GM23338 (cell line): ENCODE data around the gene ZKSCAN2. TPM values are rescaled to one million over a fixed set of nuclear protein-coding genes. Genes with fewer than 3 reads are reported as not detected.

Experiments
- ATAC-seq: fragments of 200-7000 bp; cut with Tn5 transposase; 3 replicates; pipeline ENCODE4 v1.9.1; 2020
- DNase-seq: peaks from one replicate; pipeline ENCODE4 v3.0.0-alpha.2; 2015; ENCODE audit warnings: low spot score
- H2AFZ ChIP-seq: fragments of 200-600 bp; sonication (generic); 2 replicates; pipeline ENCODE4 v1.8.0; 2016; ENCODE audit warnings: antibody characterized with exemption, mild to moderate bottlenecking, moderate library complexity
- H3F3A ChIP-seq: fragments of 200-600 bp; sonication (generic); replicated peaks from 2 replicates; pipeline ENCODE4 v1.8.0; 2017; ENCODE audit warnings: antibody characterized with exemption, mixed run types, low read depth
- H3K27ac ChIP-seq: fragments of 200-600 bp; sonication (generic); 2 replicates; pipeline ENCODE4 v1.6.1; 2016; ENCODE audit warnings: low read depth
- H3K27me3 ChIP-seq: fragments of 200-600 bp; sonication (generic); 2 replicates; pipeline ENCODE4 v1.8.0; 2016; ENCODE audit warnings: mild to moderate bottlenecking, mixed run types, moderate library complexity; ENCODE audit not compliant: insufficient read depth
- H3K36me3 ChIP-seq: fragments of 200-600 bp; sonication (generic); 2 replicates; pipeline ENCODE4 v1.8.0; 2016; ENCODE audit warnings: mild to moderate bottlenecking; ENCODE audit not compliant: insufficient read depth
- H3K4me1 ChIP-seq: fragments of 200-600 bp; sonication (generic); 2 replicates; pipeline ENCODE4 v1.8.0; 2016; ENCODE audit warnings: mild to moderate bottlenecking, moderate library complexity; ENCODE audit not compliant: insufficient read depth
- H3K4me2 ChIP-seq: fragments of 200-600 bp; sonication (generic); 2 replicates; pipeline ENCODE4 v1.7.1; 2017; ENCODE audit warnings: mixed run types
- H3K4me3 ChIP-seq: fragments of 200-600 bp; sonication (generic); 2 replicates; pipeline ENCODE4 v1.6.1; 2016; ENCODE audit warnings: mixed run types
- H3K79me2 ChIP-seq: fragments of 200-600 bp; sonication (generic); replicated peaks from 2 replicates; pipeline ENCODE4 v1.8.0; 2017; ENCODE audit warnings: mild to moderate bottlenecking; ENCODE audit not compliant: insufficient read depth
- H3K9me2 ChIP-seq: fragments of 200-600 bp; sonication (generic); 2 replicates; pipeline ENCODE4 v1.8.0; 2017; ENCODE audit not compliant: insufficient read depth
- H4K20me1 ChIP-seq: fragments of 200-600 bp; sonication (generic); replicated peaks from 2 replicates; pipeline ENCODE4 v1.8.0; 2017; ENCODE audit warnings: mild to moderate bottlenecking; ENCODE audit not compliant: insufficient read depth
- H3K27ac Mint-ChIP-seq: 2 replicates; pipeline ENCODE4 v1.8.0; 2020; ENCODE audit warnings: inconsistent platforms, mild to moderate bottlenecking, moderate library complexity, mixed read lengths
- H3K27me3 Mint-ChIP-seq: 3 replicates; pipeline ENCODE4 v1.8.0; 2022; ENCODE audit warnings: low read depth, mild to moderate bottlenecking, moderate library complexity, mixed read lengths, inconsistent platforms; ENCODE audit not compliant: insufficient read depth, poor library complexity
- H3K36me3 Mint-ChIP-seq: 3 replicates; pipeline ENCODE4 v1.8.0; 2021; ENCODE audit warnings: low read depth, mild to moderate bottlenecking, inconsistent platforms, moderate library complexity, mixed read lengths
- H3K4me1 Mint-ChIP-seq: 3 replicates; pipeline ENCODE4 v1.8.0; 2020; ENCODE audit warnings: mild to moderate bottlenecking, inconsistent platforms, mixed read lengths
- H3K4me3 Mint-ChIP-seq: 3 replicates; pipeline ENCODE4 v1.8.0; 2021; ENCODE audit warnings: moderate library complexity, mild to moderate bottlenecking, inconsistent platforms, mixed read lengths
- H3K9me3 Mint-ChIP-seq: 3 replicates; pipeline ENCODE4 v1.8.0; 2020; ENCODE audit warnings: moderate library complexity, mild to moderate bottlenecking, inconsistent platforms, mixed read lengths
- CREB1 ChIP-seq: fragments of 250-450 bp; sonication (Bioruptor Pico); IDR thresholded peaks from 2 replicates; pipeline ENCODE4 v1.5.0; 2020; ENCODE audit warnings: low read depth, mild to moderate bottlenecking, moderate library complexity
- EZH2 ChIP-seq: fragments of 200-600 bp; sonication (generic); IDR thresholded peaks from one replicate; pipeline ENCODE4 v1.8.0; 2017; ENCODE audit warnings: antibody characterized with exemption, mild to moderate bottlenecking, low read depth; ENCODE audit not compliant: unreplicated experiment
- EZH2phosphoT487 ChIP-seq: fragments of 200-600 bp; sonication (generic); IDR thresholded peaks from one replicate; pipeline ENCODE4 v1.8.1; 2018; ENCODE audit warnings: antibody characterized with exemption; ENCODE audit not compliant: unreplicated experiment
- JUNB ChIP-seq: IDR thresholded peaks from one replicate; pipeline ENCODE4 v1.6.1; 2016; ENCODE audit warnings: antibody characterized with exemption; ENCODE audit not compliant: unreplicated experiment
- NANOG ChIP-seq: IDR thresholded peaks from 2 replicates; pipeline ENCODE4 v1.6.1; 2016; ENCODE audit warnings: antibody characterized with exemption, borderline replicate concordance
- POLR2AphosphoS5 ChIP-seq: IDR thresholded peaks from 2 replicates; pipeline ENCODE4 v1.6.1; 2016; ENCODE audit warnings: antibody characterized with exemption, low read depth
- STAT1 ChIP-seq: IDR thresholded peaks from one replicate; pipeline ENCODE4 v1.6.1; 2016; ENCODE audit warnings: antibody characterized with exemption; ENCODE audit not compliant: unreplicated experiment
- ZNF114 ChIP-seq: fragments of 250-450 bp; sonication (Bioruptor Pico); IDR thresholded peaks from 2 replicates; pipeline ENCODE4 v1.5.0; 2020; ENCODE audit warnings: mild to moderate bottlenecking, moderate library complexity
- ZNF331 ChIP-seq: fragments of 250-450 bp; sonication (Bioruptor Pico); IDR thresholded peaks from 2 replicates; pipeline ENCODE4 v1.5.0; 2020; ENCODE audit warnings: low read depth, mild to moderate bottlenecking, moderate library complexity
- polyA plus RNA-seq: library from polyadenylated mRNA; unstranded; fragments of >200 nt; fragmentation: Nextera tagmentation; extraction: Ambion mirVana; gene quantifications from 2 replicates; pipeline ENCODE4 v1.2.1, GENCODE V29; 2016
- total RNA-seq: library from RNA; depleted of rRNA; stranded (reverse); fragments of >200 nt; shearing (Covaris generic); gene quantifications from 2 replicates; pipeline ENCODE4 v1.2.3, GENCODE V29; 2014
- TF ChIP-seq, protein P1 (sequence below): IDR thresholded peaks from one replicate; pipeline ENCODE4 v1.6.1; 2018; ENCODE audit warnings: antibody characterized with exemption; ENCODE audit not compliant: unreplicated experiment
- TF ChIP-seq, protein P2 (sequence below): fragments of 250-450 bp; sonication (Bioruptor Pico); IDR thresholded peaks from 2 replicates; pipeline ENCODE4 v1.5.0; 2020; ENCODE audit warnings: mild to moderate bottlenecking, moderate library complexity
- TF ChIP-seq, protein P3 (sequence below): IDR thresholded peaks from 2 replicates; pipeline ENCODE4 v1.6.1; 2016; ENCODE audit warnings: antibody characterized with exemption
- TF ChIP-seq, protein P4 (sequence below), 2 experiments: fragments of 200-600 bp in 1 of 2; sonication (generic) in 1 of 2; conservative IDR thresholded peaks; 2 replicates each; pipeline versions ENCODE4 v1.5.1 to v1.6.1; 2016 to 2017; ENCODE audit warnings: antibody characterized with exemption in 2 of 2, low read depth in 2 of 2, mild to moderate bottlenecking in 2 of 2, moderate library complexity in 1 of 2

Gene ZKSCAN2
- total and polyA plus RNA-seq, 2 experiments from 2014 or later = 2.0 to 8.8 TPM

DNA sequence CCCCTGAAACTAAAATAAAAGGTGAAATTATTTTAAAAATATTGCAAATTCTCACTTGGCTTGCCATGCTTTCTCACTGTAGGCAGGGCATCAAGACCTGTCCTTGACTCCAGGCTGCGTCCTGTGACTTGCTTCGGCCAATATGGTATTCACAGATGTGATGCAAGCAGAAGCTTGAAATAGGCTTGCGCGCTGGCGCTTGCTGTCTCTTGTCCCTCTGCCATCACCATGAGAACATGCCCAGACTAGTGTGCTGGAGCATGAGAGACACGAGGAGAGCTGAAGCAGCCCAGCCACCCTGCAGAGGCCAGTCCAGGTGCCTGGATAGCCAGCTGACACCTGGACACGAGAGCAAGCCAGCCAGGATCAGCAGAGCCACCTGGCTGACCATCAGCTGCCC lies 21.8 kb upstream of the ZKSCAN2 start:
- Mint-ChIP-seq H3K27me3 (peaks cover 4% of the 10 kb centered on the region), H3K9me3 (peaks cover 55% of the 10 kb centered on the region), H3K4me3 (no peak overlapping the region), H3K27ac (no peak overlapping the region), H3K4me1 (no peaks in the 10 kb centered on the region), H3K36me3 (peaks cover 42% of the 10 kb centered on the region; the same call in 2 of the 3 replicates)
- Histone ChIP-seq H3K4me1 (no peaks in the 10 kb centered on the region), H3K4me3 (no peak overlapping the region), H3K36me3 (no peaks in the 10 kb centered on the region), H3F3A (no peaks in the 10 kb centered on the region), H4K20me1 (no peaks in the 10 kb centered on the region), H3K27me3 (no peaks in the 10 kb centered on the region), H2AFZ (no peak overlapping the region), H3K27ac (no peak overlapping the region), H3K4me2 (no peak overlapping the region), H3K79me2 (no peaks in the 10 kb centered on the region), H3K9me2 (0 out of 2 replicates have a peak, but pooled peaks cover 5% of the 10 kb centered on the region)
- DNase-seq (no peak), ATAC-seq (no peak)
- no peak for TF ChIP-seq ZNF331 (CRISPR knock-in tag)
- TF ChIP-seq NANOG = no peak
- TF ChIP-seq CREB1 = no peak
- TF ChIP-seq, protein P1, sequence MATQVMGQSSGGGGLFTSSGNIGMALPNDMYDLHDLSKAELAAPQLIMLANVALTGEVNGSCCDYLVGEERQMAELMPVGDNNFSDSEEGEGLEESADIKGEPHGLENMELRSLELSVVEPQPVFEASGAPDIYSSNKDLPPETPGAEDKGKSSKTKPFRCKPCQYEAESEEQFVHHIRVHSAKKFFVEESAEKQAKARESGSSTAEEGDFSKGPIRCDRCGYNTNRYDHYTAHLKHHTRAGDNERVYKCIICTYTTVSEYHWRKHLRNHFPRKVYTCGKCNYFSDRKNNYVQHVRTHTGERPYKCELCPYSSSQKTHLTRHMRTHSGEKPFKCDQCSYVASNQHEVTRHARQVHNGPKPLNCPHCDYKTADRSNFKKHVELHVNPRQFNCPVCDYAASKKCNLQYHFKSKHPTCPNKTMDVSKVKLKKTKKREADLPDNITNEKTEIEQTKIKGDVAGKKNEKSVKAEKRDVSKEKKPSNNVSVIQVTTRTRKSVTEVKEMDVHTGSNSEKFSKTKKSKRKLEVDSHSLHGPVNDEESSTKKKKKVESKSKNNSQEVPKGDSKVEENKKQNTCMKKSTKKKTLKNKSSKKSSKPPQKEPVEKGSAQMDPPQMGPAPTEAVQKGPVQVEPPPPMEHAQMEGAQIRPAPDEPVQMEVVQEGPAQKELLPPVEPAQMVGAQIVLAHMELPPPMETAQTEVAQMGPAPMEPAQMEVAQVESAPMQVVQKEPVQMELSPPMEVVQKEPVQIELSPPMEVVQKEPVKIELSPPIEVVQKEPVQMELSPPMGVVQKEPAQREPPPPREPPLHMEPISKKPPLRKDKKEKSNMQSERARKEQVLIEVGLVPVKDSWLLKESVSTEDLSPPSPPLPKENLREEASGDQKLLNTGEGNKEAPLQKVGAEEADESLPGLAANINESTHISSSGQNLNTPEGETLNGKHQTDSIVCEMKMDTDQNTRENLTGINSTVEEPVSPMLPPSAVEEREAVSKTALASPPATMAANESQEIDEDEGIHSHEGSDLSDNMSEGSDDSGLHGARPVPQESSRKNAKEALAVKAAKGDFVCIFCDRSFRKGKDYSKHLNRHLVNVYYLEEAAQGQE = no peak
- TF ChIP-seq, protein P2, sequence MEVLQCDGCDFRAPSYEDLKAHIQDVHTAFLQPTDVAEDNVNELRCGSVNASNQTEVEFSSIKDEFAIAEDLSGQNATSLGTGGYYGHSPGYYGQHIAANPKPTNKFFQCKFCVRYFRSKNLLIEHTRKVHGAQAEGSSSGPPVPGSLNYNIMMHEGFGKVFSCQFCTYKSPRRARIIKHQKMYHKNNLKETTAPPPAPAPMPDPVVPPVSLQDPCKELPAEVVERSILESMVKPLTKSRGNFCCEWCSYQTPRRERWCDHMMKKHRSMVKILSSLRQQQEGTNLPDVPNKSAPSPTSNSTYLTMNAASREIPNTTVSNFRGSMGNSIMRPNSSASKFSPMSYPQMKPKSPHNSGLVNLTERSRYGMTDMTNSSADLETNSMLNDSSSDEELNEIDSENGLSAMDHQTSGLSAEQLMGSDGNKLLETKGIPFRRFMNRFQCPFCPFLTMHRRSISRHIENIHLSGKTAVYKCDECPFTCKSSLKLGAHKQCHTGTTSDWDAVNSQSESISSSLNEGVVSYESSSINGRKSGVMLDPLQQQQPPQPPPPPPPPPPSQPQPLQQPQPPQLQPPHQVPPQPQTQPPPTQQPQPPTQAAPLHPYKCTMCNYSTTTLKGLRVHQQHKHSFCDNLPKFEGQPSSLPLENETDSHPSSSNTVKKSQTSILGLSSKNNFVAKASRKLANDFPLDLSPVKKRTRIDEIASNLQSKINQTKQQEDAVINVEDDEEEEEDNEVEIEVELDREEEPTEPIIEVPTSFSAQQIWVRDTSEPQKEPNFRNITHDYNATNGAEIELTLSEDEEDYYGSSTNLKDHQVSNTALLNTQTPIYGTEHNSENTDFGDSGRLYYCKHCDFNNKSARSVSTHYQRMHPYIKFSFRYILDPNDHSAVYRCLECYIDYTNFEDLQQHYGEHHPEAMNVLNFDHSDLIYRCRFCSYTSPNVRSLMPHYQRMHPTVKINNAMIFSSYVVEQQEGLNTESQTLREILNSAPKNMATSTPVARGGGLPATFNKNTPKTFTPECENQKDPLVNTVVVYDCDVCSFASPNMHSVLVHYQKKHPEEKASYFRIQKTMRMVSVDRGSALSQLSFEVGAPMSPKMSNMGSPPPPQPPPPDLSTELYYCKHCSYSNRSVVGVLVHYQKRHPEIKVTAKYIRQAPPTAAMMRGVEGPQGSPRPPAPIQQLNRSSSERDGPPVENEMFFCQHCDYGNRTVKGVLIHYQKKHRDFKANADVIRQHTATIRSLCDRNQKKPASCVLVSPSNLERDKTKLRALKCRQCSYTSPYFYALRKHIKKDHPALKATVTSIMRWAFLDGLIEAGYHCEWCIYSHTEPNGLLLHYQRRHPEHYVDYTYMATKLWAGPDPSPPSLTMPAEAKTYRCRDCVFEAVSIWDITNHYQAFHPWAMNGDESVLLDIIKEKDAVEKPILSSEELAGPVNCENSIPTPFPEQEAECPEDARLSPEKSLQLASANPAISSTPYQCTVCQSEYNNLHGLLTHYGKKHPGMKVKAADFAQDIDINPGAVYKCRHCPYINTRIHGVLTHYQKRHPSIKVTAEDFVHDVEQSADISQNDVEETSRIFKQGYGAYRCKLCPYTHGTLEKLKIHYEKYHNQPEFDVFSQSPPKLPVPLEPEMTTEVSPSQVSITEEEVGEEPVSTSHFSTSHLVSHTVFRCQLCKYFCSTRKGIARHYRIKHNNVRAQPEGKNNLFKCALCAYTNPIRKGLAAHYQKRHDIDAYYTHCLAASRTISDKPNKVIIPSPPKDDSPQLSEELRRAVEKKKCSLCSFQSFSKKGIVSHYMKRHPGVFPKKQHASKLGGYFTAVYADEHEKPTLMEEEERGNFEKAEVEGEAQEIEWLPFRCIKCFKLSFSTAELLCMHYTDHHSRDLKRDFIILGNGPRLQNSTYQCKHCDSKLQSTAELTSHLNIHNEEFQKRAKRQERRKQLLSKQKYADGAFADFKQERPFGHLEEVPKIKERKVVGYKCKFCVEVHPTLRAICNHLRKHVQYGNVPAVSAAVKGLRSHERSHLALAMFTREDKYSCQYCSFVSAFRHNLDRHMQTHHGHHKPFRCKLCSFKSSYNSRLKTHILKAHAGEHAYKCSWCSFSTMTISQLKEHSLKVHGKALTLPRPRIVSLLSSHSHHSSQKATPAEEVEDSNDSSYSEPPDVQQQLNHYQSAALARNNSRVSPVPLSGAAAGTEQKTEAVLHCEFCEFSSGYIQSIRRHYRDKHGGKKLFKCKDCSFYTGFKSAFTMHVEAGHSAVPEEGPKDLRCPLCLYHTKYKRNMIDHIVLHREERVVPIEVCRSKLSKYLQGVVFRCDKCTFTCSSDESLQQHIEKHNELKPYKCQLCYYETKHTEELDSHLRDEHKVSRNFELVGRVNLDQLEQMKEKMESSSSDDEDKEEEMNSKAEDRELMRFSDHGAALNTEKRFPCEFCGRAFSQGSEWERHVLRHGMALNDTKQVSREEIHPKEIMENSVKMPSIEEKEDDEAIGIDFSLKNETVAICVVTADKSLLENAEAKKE = no peak
- no peak for TF ChIP-seq EZH2phosphoT487
- TF ChIP-seq ZNF114 (CRISPR knock-in tag) = no peak
- TF ChIP-seq, protein P3, sequence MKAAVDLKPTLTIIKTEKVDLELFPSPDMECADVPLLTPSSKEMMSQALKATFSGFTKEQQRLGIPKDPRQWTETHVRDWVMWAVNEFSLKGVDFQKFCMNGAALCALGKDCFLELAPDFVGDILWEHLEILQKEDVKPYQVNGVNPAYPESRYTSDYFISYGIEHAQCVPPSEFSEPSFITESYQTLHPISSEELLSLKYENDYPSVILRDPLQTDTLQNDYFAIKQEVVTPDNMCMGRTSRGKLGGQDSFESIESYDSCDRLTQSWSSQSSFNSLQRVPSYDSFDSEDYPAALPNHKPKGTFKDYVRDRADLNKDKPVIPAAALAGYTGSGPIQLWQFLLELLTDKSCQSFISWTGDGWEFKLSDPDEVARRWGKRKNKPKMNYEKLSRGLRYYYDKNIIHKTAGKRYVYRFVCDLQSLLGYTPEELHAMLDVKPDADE = no peak
- TF ChIP-seq POLR2AphosphoS5 = no peak
- TF ChIP-seq, protein P4, sequence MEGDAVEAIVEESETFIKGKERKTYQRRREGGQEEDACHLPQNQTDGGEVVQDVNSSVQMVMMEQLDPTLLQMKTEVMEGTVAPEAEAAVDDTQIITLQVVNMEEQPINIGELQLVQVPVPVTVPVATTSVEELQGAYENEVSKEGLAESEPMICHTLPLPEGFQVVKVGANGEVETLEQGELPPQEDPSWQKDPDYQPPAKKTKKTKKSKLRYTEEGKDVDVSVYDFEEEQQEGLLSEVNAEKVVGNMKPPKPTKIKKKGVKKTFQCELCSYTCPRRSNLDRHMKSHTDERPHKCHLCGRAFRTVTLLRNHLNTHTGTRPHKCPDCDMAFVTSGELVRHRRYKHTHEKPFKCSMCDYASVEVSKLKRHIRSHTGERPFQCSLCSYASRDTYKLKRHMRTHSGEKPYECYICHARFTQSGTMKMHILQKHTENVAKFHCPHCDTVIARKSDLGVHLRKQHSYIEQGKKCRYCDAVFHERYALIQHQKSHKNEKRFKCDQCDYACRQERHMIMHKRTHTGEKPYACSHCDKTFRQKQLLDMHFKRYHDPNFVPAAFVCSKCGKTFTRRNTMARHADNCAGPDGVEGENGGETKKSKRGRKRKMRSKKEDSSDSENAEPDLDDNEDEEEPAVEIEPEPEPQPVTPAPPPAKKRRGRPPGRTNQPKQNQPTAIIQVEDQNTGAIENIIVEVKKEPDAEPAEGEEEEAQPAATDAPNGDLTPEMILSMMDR (conservative IDR thresholded peaks at IDR 0.05; ENCODE audit: low read depth in 2 of 2) = no peak
- no peak for TF ChIP-seq STAT1
- TF ChIP-seq EZH2 = no peak
- no peak for TF ChIP-seq JUNB
